ENCODE measurements around the gene CLEC2D. TPM values are rescaled to one million over a fixed set of nuclear protein-coding genes. Genes with fewer than 3 reads are reported as not detected.
A peak's percentile ranks its signal among the peaks of the same experiment; 100 is the strongest.

CLEC2D gene
- total and polyA plus RNA-seq, 2 donors (not counting 1 experiment from before 2014, with no cell fraction given): 2.5 to 5.1 TPM

GRCh38 chr12:9706086-9706685 is 36.7 kb downstream of the CLEC2D start:
- DNase-seq (ENCODE audit: low read depth in 2 of 2): peak in 1 of 2 donors; percentile 6

GRCh38 chr12:9707356-9707755 is 37.8 kb downstream of the CLEC2D start:
- Histone ChIP-seq H3K4me1 (ENCODE audit: control insufficient read depth, extremely low read depth, insufficient read depth, low read length) (no peaks in the 10 kb centered on the region), H3K36me3 (ENCODE audit: control insufficient read depth, insufficient read depth, low read length) (no peaks in the 10 kb centered on the region), H3K27ac (ENCODE audit: insufficient read depth, low read length) (no peak overlapping the region), H3K79me2 (ENCODE audit: control insufficient read depth, insufficient read depth, low read length) (no peaks in the 10 kb centered on the region), H3K4me3 (replicated peaks in 1 of 4; ENCODE audit: control extremely low read depth in 1 of 4, insufficient read depth in 1 of 4, low read depth in 3 of 4, low read length in 4 of 4) (no peak overlapping the region), H2AFZ (ENCODE audit: low read length) (no peak overlapping the region), H4K20me1 (ENCODE audit: control insufficient read depth, extremely low read depth, insufficient read depth, low read length) (no peaks in the 10 kb centered on the region), H3K27me3 (ENCODE audit: control insufficient read depth, insufficient read depth, low read length) (no peaks in the 10 kb centered on the region), H3K9ac (ENCODE audit: insufficient read depth, low read length) (no peak overlapping the region), H3K9me3 (ENCODE audit: control insufficient read depth, insufficient read depth, low read depth, low read length) (no peaks in the 10 kb centered on the region), H3K4me2 (ENCODE audit: extremely low read depth, insufficient read depth, low read length) (no peak overlapping the region)
- TF ChIP-seq CTCF (conservative IDR thresholded peaks at IDR 0.05 in 1 of 2, IDR thresholded peaks at IDR 0.05 in 1 of 2; ENCODE audit: low read depth in 1 of 2, low read length in 2 of 2) (no peak), EZH2 (IDR thresholded peaks at IDR 0.05; ENCODE audit: low read length, missing control alignments) (no peak)
- no peak for DNase-seq (ENCODE audit: low read depth in 2 of 2)

More at GRCh38 chr12:9706086-9706685, 36.7 kb downstream of the CLEC2D start:
- Histone ChIP-seq H3K4me3 (replicated peaks in 1 of 4; ENCODE audit: control extremely low read depth in 1 of 4, insufficient read depth in 1 of 4, low read depth in 3 of 4, low read length in 4 of 4) (no peak overlapping the region), H3K9ac (ENCODE audit: insufficient read depth, low read length) (no peak overlapping the region), H3K4me2 (ENCODE audit: extremely low read depth, insufficient read depth, low read length) (no peak overlapping the region), H3K4me1 (ENCODE audit: control insufficient read depth, extremely low read depth, insufficient read depth, low read length) (no peaks in the 10 kb centered on the region), H2AFZ (ENCODE audit: low read length) (no peak overlapping the region), H3K36me3 (ENCODE audit: control insufficient read depth, insufficient read depth, low read length) (no peaks in the 10 kb centered on the region), H3K79me2 (ENCODE audit: control insufficient read depth, insufficient read depth, low read length) (no peaks in the 10 kb centered on the region), H3K27ac (ENCODE audit: insufficient read depth, low read length) (no peak overlapping the region), H3K9me3 (ENCODE audit: control insufficient read depth, insufficient read depth, low read depth, low read length) (no peaks in the 10 kb centered on the region), H3K27me3 (ENCODE audit: control insufficient read depth, insufficient read depth, low read length) (no peaks in the 10 kb centered on the region), H4K20me1 (ENCODE audit: control insufficient read depth, extremely low read depth, insufficient read depth, low read length) (no peaks in the 10 kb centered on the region)
- TF ChIP-seq CTCF (conservative IDR thresholded peaks at IDR 0.05 in 1 of 2, IDR thresholded peaks at IDR 0.05 in 1 of 2; ENCODE audit: low read depth in 1 of 2, low read length in 2 of 2) (no peak), EZH2 (IDR thresholded peaks at IDR 0.05; ENCODE audit: low read length, missing control alignments) (no peak)

GRCh38 chr12:9707864-9708808 is 38.6 kb downstream of the CLEC2D start:
- no peaks in the 10 kb centered on the region for H3K4me1 ChIP-seq (ENCODE audit: control insufficient read depth, extremely low read depth, insufficient read depth, low read length)
- no peak overlapping the region for H2AFZ ChIP-seq (ENCODE audit: low read length)
- DNase-seq (ENCODE audit: low read depth in 2 of 2): peak; percentile 39 to 71
- H3K36me3 ChIP-seq (ENCODE audit: control insufficient read depth, insufficient read depth, low read length): no peaks in the 10 kb centered on the region
- no peaks in the 10 kb centered on the region for H4K20me1 ChIP-seq (ENCODE audit: control insufficient read depth, extremely low read depth, insufficient read depth, low read length)
- no peak overlapping the region for H3K27ac ChIP-seq (ENCODE audit: insufficient read depth, low read length)
- H3K4me3 ChIP-seq (replicated peaks in 1 of 4; ENCODE audit: control extremely low read depth in 1 of 4, insufficient read depth in 1 of 4, low read depth in 3 of 4, low read length in 4 of 4): no peak overlapping the region
- no peaks in the 10 kb centered on the region for H3K79me2 ChIP-seq (ENCODE audit: control insufficient read depth, insufficient read depth, low read length)
- H3K27me3 ChIP-seq (ENCODE audit: control insufficient read depth, insufficient read depth, low read length): no peaks in the 10 kb centered on the region
- H3K4me2 ChIP-seq (ENCODE audit: extremely low read depth, insufficient read depth, low read length): no peak overlapping the region
- H3K9ac ChIP-seq (ENCODE audit: insufficient read depth, low read length): no peak overlapping the region
- no peaks in the 10 kb centered on the region for H3K9me3 ChIP-seq (ENCODE audit: control insufficient read depth, insufficient read depth, low read depth, low read length)
- TF ChIP-seq CTCF (conservative IDR thresholded peaks at IDR 0.05 in 1 of 2, IDR thresholded peaks at IDR 0.05 in 1 of 2; ENCODE audit: low read depth in 1 of 2, low read length in 2 of 2): peak; percentile 86
- no peak for TF ChIP-seq EZH2 (IDR thresholded peaks at IDR 0.05; ENCODE audit: low read length, missing control alignments)

Measured in fibroblast of lung (primary cell).